Midbrain (tissue), 1 donor: ENCODE measurements around the gene WIF1.

Experiments
- DNase-seq: peaks from one replicate; lab custom pipeline; 2025; lab: John Stamatoyannopoulos, UW

The WIF1 gene

DNA sequence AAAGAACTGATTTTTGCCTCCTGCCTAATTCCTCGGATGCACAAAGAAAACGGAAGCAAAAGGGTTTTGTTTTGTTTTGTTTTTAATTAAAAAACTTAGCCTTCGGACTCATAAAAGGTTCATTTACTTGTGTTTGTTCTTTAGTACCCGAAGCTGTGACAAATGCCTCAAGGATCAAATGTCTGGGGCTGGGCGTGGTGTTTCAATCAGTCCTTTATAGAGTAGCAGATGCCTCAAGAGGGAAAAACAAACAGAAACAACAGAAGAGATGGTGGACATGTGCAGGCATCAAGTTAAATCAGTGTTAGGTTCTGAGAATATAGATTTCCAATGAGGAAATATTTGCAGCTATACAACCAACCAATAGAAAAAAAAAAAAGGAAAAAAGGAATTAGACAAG is 1.6 kb upstream of the WIF1 start:
- no peak for DNase-seq

- no peak for DNase-seq
These were observed 908 bp upstream of the WIF1 start for GRCh38 chr12:65121956-65122469.

- DNase-seq = no peak
These were observed 2.0 kb downstream of the WIF1 start for GRCh38 chr12:65119063-65119462.

GRCh38 chr12:65113621-65114035 is 7.5 kb downstream of the WIF1 start:
- no peak for DNase-seq

GRCh38 chr12:65106948-65107347 is 14.2 kb downstream of the WIF1 start:
- no peak for DNase-seq

DNA sequence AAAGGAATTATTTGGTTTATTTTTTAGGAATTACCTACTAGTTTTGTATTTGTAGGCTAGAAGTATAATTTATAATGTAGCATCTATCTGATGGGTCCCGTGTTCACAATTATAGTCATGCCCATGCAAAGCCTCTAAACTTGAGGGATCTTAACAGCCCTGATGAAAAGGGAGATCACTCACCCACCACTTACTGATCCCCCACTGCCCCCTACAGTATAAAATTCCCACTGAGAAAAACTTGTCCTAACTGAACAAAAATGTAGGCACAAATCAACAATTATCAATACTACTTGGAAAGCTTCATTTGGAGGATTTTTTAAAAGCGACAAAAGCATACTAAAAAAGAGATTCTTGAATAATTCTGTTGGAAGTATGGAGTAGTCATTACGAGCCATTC is 21.0 kb downstream of the WIF1 start:
- no peak for DNase-seq

- DNase-seq = no peak
These were observed 21.9 kb downstream of the WIF1 start for GRCh38 chr12:65099182-65099581.

GRCh38 chr12:65098364-65098763 is 22.7 kb downstream of the WIF1 start:
- DNase-seq = no peak

DNA sequence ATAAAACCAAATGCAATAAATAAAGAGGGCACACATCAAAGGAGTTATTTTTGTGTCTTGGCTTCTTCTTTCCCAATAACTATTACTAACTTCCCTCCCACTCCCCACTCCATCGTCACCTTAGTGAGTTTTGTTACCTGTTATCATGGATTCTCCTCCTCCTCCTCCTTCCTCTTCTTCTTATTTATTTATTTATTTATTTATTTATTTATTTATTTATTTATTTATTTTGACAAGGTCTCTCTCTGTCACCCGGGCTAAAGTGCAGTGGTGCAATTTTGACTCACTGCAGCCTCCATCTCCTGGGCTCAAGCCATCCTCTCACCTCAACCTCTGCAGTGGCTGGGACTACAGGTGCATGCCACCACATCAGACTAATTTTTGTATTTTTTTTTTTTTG is 26.4 kb downstream of the WIF1 start:
- DNase-seq = no peak

- no peak for DNase-seq
These were observed 27.5 kb downstream of the WIF1 start for GRCh38 chr12:65093606-65094005.

DNA sequence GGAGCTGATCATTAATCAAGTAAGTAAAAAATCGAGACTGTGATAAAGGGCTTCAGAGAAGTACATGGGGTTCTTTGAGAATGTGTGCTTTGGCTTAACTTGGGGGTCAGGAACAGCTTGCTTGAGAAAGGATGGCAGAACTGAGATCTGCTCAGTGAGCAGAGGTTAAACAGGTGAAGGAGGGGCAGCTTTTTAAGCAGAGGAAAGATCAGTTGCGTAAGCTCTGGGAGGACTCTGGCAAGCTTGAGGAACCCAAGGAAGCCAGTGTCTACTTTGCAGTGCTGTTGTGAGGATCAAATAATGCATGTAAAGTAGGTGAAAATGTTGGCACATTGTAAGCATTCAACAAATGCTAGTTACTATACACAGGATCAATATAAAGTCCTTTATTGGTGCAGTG is 30.6 kb downstream of the WIF1 start:
- no peak for DNase-seq

DNA sequence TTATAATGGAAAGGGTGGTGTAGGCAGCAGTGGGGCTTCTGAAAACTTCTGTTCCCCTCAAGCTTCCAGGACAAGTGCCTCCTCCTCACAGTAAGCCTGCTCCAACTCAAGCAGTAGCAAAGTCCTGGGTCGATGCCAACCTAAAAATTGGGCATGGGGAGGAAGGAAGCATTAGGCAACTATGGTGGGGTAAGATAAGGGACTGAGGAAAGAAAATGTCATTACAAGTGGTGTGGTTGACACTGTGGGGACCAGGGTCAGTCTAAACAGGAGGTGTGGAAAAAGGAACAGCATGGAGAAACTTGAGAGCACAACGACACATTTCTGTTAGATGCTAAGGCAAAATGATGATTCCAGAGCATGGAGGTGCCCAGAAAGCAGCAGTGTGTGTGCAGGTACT is 34.9 kb downstream of the WIF1 start:
- no peak for DNase-seq

GRCh38 chr12:65084579-65084978 is 36.5 kb downstream of the WIF1 start:
- no peak for DNase-seq

- no peak for DNase-seq
These were observed 37.5 kb downstream of the WIF1 start for GRCh38 chr12:65083581-65083980.

GRCh38 chr12:65082406-65082805 is 38.7 kb downstream of the WIF1 start:
- DNase-seq = no peak

DNA sequence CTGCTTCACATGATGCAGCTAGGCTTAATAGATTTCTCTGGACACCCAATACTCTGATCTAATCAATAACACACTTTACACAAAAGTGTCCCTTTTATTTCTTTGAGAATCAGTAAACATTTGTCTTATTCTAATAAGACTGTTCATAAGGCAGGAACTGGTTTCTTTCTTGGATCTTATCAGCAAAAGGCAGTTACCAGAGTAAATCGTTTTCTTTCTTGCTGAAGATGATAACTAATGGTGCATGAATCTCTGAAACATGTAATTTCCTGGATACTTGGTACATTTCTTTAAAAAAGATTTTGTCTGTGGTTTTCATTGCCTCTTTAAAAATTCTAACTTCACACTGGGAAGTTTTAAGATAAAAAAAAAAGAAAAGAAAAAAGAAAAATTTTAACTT is 39.6 kb downstream of the WIF1 start:
- no peak for DNase-seq

- no peak for DNase-seq
These were observed 46.2 kb downstream of the WIF1 start for GRCh38 chr12:65074932-65075331.

GRCh38 chr12:65069336-65069735 is 51.8 kb downstream of the WIF1 start:
- no peak for DNase-seq

DNA sequence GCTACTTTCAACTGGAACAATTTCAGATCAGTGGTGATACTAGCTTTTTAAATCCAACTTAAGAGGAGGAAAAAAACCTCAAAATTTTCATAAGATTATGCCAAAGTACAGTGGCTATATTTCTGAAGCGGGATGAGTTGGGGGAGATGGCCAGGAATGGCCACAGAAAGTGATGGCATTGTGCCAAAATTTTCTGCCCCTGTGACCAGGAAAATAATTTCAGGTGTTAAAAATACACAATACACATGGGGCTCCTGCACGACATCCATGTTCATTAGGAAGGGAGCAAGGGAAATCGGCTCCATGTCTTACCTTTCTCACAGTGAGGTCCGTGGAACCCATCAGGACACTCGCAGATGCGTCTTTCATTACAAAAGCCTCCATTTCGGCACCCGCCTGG is 53.7 kb downstream of the WIF1 start:
- DNase-seq = no peak

DNA sequence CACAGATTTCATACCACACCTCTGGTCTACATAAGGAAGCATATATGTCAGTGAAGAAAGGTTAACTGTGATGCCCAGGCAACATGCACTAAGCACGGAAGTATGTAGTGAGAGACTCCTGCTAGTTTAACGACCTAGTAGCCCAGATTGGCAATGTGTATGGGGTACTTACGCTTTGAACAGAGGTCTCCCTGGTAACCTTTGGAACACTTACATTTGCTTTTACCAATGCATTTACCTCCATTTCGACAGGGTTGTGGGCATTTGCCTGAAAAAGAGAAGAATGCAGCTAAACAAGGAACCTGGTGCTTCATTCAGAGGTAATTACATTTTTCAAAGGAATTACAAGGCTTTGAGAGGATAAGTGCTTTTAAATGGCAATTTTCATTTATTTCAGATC is 65.2 kb downstream of the WIF1 start:
- no peak for DNase-seq

DNA sequence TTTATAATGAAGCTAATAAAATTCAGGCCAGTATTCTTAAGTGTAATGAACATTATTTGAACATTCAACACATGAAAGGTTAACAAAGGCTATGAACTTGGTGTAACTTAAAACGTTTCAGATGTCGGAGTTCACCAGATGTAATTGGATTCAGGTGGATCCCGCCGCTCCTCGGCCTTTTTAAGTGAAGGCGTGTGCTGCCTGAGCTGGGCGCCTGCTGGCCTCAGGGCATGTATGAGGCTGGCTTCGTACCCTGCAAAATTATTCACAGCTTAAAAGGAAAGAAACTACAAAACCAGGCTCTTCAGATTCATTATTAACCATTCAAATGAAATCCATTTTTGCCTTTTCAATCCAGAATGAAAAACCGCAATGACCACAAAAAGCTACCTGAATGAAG is 69.9 kb downstream of the WIF1 start:
- no peak for DNase-seq

- DNase-seq = no peak
These were observed 75.8 kb downstream of the WIF1 start for GRCh38 chr12:65045269-65045668.

DNA sequence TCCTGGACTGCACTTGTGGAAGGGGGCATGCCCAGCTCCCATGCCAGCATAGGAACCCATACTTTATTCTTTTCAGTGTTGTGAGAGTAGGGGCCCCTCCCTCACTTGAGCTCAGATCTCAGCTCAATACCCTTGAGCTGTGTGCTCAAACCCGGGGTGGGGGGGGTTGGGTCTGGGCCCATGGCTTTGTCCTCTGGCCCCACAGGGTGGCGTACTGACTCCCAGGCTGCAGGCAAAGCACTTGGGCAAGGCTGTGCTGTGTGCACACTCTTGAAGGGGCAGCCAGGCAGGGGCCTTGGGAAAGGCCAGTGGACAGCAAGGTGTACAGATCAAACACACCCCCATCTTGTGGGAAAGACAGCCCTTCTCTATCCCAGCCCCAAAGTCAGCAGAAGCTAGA is 81.8 kb downstream of the WIF1 start:
- DNase-seq = no peak

DNA sequence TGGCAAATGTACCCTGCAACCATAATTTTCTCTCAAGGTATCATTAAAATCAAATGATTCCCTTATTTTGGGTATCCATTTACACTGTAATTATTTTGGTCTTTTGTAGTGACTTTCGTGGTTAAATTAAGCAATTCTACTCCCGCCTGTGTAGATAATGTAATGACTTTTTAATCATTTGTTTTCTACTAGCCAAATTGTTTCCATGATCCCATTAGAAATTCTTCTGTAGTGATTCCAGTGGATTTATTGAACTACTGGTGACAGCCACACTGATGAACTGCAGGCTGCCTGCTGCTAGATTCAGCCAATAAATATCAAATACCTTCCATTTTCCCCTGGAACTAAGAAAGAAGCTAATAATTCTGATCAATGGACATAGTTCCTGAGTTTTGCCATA is 96.0 kb downstream of the WIF1 start:
- DNase-seq = no peak

DNA sequence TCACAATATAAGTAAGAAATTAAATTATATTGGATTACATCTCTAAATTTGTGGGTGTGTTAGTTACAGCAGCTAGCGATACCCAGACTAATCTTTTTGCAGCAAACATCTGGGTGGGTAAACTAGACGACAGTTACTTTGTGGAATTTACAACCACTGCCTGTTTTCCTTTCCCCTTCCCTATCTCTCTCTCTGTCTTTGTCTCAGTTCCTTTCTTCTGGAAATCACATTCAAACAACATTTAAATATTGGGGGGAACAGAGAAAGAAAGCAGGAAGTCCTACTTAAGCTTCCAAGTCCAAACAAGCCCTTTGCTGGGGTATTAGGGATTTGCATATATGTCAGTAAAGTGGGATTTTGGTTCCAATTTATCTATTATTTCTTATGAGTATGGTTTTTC is 97.6 kb downstream of the WIF1 start:
- DNase-seq = no peak
